Stomach (tissue), 4 donors: Measurements from ENCODE around the gene ZNF775.

ENCODE experiments used
- EP300 ChIP-seq: sonication (generic); formaldehyde crosslinking; IDR thresholded peaks from one replicate; pipeline ENCODE4 v1.6.1; 2017; ENCODE audit warnings: antibody characterized with exemption
- POLR2A ChIP-seq, 4 donors: fragments of 450-650 bp; IDR thresholded peaks; one replicate each; pipeline ENCODE4 v1.6.1; 2016; ENCODE audit warnings: antibody characterized with exemption in 4 of 4, control low read depth in 2 of 4, mild to moderate bottlenecking in 1 of 4, moderate library complexity in 1 of 4
- POLR2AphosphoS5 ChIP-seq, 3 donors: sonication (generic); formaldehyde crosslinking; IDR thresholded peaks; one replicate each; pipeline ENCODE4 v1.6.1; 2016; ENCODE audit warnings: antibody characterized with exemption in 3 of 3
- TF ChIP-seq, protein P1 (sequence below), 7 experiments: fragments of 450-650 bp in 4 of 7; fragments of 200-600 bp in 3 of 7; sonication (generic) in 3 of 7; IDR thresholded peaks; one replicate each; pipeline ENCODE4 v1.5.1; 2016 to 2019; ENCODE audit warnings: antibody characterized with exemption in 7 of 7, control low read depth in 2 of 7, mild to moderate bottlenecking in 1 of 7

DNA sequence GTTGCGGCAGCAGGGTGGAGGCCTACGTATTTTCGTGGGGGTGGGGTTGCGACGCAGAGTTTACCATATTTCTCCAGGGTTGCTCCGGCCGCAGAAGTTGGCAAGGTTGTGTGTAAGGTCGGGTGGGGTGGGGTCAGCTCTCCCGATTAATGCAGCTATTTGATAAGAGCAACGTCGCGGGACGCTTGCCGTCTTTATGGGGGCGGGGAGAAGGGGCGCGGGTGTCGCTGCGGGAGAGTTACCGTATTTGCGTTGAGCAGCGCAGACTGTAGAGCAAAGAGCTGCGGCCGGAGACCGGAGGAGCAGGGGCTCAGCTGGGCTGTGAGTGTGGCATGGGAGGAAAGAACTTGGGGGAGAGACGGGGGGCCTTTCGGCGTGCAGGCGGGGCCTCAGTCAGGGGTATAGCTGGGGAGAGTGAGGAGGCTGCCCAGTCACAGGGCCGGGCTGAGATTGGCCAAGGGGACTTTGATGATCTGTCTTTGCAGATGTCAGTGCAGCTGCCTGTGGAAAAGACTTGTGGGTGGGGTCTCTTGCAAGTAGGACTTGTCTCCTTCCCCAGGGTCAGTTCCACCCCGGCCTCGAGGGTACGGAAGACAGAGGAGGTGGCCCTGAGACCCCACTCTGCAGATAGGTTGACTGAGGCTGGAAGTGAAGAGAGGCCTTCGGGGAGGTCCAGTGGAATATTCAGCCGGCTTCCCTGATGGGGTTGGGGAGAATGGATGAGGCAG is 26.6 kb downstream of the ZNF775 start:
- TF ChIP-seq, protein P1, sequence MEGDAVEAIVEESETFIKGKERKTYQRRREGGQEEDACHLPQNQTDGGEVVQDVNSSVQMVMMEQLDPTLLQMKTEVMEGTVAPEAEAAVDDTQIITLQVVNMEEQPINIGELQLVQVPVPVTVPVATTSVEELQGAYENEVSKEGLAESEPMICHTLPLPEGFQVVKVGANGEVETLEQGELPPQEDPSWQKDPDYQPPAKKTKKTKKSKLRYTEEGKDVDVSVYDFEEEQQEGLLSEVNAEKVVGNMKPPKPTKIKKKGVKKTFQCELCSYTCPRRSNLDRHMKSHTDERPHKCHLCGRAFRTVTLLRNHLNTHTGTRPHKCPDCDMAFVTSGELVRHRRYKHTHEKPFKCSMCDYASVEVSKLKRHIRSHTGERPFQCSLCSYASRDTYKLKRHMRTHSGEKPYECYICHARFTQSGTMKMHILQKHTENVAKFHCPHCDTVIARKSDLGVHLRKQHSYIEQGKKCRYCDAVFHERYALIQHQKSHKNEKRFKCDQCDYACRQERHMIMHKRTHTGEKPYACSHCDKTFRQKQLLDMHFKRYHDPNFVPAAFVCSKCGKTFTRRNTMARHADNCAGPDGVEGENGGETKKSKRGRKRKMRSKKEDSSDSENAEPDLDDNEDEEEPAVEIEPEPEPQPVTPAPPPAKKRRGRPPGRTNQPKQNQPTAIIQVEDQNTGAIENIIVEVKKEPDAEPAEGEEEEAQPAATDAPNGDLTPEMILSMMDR (IDR thresholded peaks at IDR 0.05): no peak
- TF ChIP-seq POLR2A (IDR thresholded peaks at IDR 0.05) (no peak), POLR2AphosphoS5 (IDR thresholded peaks at IDR 0.05) (no peak), EP300 (no peak)
